SW 1271 (cell line): ENCODE measurements around the gene CCDC54.

Source experiments
- DNase-seq, 2 experiments: peaks; one replicate each; lab custom pipeline; 2025; lab: John Stamatoyannopoulos, UW

CCDC54 gene

GRCh38 chr3:107392549-107393165 lies 15.4 kb downstream of the CCDC54 start:
- DNase-seq: peak in 1 of 2 experiments; percentile 24

- no peak for DNase-seq
Measured at GRCh38 chr3:107394502-107394901, 17.3 kb downstream of the CCDC54 start.

GRCh38 chr3:107395066-107395465 lies 17.8 kb downstream of the CCDC54 start:
- DNase-seq: no peak

- DNase-seq: no peak
Measured at GRCh38 chr3:107401301-107401700, 24.1 kb downstream of the CCDC54 start.

- no peak for DNase-seq
Measured at GRCh38 chr3:107402214-107402613, 25.0 kb downstream of the CCDC54 start.

- no peak for DNase-seq
Measured at GRCh38 chr3:107404727-107405469, 27.7 kb downstream of the CCDC54 start.

GRCh38 chr3:107407355-107407754 lies 30.1 kb downstream of the CCDC54 start:
- no peak for DNase-seq

- no peak for DNase-seq
Measured at GRCh38 chr3:107408513-107408912, 31.3 kb downstream of the CCDC54 start.

GRCh38 chr3:107409365-107409764 lies 32.1 kb downstream of the CCDC54 start:
- no peak for DNase-seq

GRCh38 chr3:107410606-107411005 lies 33.4 kb downstream of the CCDC54 start:
- DNase-seq: no peak

GRCh38 chr3:107411056-107411455 lies 33.8 kb downstream of the CCDC54 start:
- DNase-seq: no peak

GRCh38 chr3:107411779-107412178 lies 34.5 kb downstream of the CCDC54 start:
- DNase-seq: no peak

- no peak for DNase-seq
Measured at GRCh38 chr3:107412376-107412775, 35.1 kb downstream of the CCDC54 start.

GRCh38 chr3:107413264-107413663 lies 36.0 kb downstream of the CCDC54 start:
- DNase-seq: no peak

GRCh38 chr3:107414325-107414964 lies 37.2 kb downstream of the CCDC54 start:
- DNase-seq: no peak

GRCh38 chr3:107416138-107416537 lies 38.9 kb downstream of the CCDC54 start:
- DNase-seq: no peak

GRCh38 chr3:107416886-107417285 lies 39.6 kb downstream of the CCDC54 start:
- no peak for DNase-seq

GRCh38 chr3:107421170-107421792 lies 44.0 kb downstream of the CCDC54 start:
- DNase-seq: peak; percentile 12 to 77

GRCh38 chr3:107421881-107422280 lies 44.6 kb downstream of the CCDC54 start:
- DNase-seq: no peak

GRCh38 chr3:107425033-107425432 lies 47.8 kb downstream of the CCDC54 start:
- no peak for DNase-seq

- no peak for DNase-seq
Measured at GRCh38 chr3:107426223-107426622, 49.0 kb downstream of the CCDC54 start.
